G401.6 (cell line): ENCODE data around the gene G6PC3.
"Not testable (repeated sequence)": the region's sequence is repeated elsewhere in the genome, so short reads cannot be mapped to it uniquely, and the experiment has no call there.

Experiments
- FAIRE-seq: peaks from 2 replicates; lab custom pipeline; 2012; peaks lifted over from hg19 to GRCh38; lab: Jason Lieb, UNC

G6PC3 gene

GRCh38 chr17:44109312-44109630, 38.7 kb downstream of the G6PC3 start:
- no peak for FAIRE-seq

DNA sequence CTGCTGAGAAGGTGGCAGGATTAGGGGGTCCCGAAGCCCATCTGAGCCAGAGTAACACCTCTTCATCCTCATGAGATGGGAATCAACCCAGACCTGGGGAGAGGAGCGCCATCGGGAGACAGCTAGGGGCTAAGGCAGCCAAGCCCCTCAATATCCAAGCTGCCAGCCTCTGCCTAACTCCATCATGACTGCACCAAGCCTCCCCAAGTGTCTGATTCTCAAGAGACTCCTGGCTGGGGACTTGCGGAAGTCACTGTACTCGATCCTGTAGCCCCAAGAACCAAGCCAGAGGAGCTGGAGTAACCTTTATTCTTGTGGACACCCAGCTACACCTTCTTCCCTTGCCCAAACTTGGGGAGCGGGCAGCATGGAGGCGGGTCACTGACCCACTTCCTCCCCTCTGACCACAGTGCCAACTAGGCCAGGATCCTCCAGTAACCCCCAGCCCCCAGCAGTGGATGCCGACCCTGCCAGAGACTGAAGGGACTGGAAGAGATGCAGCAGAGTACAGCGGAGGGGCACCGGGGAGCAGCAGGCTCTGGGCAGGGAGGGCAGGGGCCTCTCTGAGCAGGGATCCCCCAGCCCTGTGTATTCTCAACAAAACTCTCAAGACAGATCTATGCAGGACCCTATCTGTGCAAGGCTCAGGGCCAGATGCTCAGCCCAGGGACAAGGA, 39.6 kb downstream of the G6PC3 start:
- no peak for FAIRE-seq

DNA sequence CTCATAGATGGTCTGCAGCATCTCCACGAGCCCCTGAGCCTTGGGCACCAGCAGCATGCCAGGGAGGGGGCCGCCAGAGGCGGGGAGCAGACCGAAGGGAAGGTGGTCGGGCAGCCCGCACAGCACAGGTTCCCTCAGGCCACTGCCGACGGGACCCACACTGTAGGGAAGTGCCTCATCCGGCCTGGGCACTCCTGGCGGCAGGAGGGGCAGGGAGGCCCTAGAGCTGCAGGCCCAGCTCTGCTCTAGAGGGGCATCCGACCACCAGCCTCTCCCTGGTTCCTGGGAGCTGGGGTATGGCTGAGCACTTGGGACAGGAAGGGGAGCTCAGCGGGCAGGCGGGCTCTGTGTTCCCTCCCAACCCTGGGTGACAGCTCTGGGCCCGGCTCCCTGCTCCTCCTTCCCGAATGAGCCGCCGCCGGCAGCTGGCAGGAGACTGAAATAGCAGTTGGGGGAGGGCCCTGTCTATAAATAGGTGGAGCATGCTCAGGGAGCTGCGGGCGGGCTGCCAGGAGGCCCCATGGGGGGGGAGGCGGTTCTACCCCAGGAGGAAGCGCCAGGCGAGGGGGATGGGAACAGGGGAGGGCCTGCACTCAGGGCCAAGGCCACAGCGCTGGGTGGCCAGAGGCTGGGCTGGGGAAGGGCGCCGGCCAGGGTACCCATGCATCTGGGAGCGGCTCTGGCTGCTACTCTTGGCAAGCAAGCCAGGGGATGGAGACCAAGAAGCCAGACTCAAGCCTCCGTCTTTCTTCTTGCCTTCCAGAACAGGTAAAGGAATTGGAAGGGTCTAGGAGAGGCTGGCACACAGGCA, 40.5 kb downstream of the G6PC3 start:
- no peak for FAIRE-seq

GRCh38 chr17:44111777-44112176, 41.2 kb downstream of the G6PC3 start:
- no peak for FAIRE-seq

DNA sequence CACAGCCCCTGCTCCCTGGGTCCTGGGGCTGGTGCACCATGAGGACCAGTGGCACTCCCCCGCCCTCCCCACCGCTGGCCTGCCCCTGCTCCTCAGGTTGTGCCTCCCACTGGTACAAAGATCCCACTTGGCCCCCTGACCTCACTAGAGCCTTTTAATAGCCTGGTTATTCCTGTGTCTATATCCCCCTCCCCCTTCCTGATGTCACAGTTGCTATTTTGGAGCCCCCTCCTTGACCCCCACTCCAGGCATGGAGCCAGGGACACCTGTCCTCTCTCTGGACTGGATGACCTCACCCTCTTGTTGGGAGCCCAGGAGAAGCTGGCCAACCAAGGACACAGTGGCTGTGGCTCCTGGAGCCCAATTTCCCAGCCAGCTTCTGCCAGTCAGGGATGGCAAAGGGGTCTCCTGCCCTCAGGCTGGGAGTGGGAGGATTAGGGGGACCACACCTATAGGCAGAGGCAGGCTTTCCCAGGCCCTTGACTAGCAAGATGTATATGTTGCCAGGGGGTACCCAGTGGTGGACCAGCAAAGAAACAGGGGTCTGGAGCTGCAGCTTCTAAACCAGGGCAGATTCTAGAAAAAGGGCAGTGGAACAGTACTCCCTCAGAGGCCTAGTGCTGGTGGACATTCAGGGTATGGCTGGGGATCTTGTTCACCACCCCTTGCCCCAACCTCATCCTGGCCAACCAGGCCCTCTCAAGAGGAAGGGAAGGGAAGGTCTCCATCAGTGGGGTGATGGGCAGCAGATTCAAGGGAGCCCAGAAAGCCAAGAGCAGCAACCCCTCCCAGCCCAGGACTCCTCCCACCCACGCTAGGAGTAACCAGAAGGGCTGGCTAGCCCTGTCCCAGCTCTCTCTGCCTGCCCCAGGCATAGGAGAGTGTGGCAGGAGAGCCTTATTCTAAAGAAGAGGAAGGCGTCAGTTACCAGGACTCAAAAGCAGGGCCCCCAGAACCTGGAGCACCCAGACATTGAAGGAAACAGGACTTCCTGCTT, 42.0 kb downstream of the G6PC3 start:
- FAIRE-seq, result no peak

DNA sequence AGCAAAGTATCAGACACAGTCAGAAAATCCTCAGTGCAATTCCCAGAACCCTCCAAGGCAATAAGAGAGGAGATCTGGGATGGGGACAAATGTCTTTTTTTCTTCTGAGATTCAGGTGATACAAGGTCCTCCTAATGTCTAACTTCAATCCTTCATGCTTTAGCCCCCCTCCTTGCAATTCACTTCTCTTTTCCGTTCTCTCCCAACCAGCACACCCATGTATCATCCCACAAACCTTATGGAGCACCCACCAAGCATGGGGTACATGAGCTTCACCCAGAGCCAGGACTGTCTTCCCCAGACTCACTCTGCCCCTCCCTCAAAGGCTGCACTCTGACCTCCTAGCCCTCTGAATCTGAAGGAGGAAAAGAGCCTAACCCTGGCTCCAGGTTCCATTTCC, 42.8 kb downstream of the G6PC3 start:
- no peak for FAIRE-seq

DNA sequence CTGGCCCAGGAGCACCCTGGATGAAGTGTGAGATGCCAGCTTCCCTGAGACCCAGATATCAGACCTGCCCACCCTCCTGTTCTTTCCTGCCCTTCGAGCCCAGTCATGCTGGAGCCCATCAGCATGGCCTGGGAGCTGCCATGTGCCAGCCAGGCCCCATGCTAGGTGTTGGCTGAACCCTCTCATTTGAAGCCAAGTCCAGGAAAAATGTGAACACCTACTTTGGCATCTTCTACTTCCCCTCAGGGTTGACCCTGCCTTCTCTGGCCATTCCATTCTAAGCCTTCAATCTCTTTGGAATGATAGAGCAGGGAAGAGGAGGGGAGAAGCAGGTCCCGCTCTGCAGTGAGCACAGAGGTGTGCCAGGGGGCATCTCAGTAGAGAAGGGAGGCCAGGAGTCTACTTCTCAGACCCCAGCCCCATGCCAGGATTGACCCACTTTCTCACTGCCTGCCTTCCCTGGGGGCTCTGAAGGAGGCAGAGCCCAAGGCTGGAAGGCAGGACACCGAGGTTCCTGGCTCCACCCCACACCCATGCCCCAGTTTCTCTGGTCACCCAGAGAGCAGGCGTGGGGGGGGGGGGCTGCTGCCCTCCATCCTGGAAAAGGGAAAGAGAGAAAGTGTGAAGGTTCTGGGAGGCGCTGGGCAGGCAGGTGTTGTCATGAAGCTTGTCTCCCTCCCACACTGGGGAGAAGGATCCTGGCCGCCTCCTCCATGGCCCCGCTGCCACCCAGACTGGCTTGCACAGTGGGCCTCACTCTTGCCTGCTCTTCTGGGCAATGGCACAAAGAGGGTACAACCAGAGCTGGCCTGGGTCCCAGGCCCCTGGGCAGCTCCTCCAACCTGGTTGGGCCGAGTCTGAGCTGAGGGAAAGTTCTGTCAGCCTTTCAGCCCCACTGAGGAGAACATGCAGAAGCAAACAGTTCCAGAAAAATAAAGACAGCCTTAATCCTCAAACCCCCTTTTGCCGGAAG, 43.6 kb downstream of the G6PC3 start:
- FAIRE-seq, result no peak

GRCh38 chr17:44115585-44116415, 45.3 kb downstream of the G6PC3 start:
- FAIRE-seq, result no peak

DNA sequence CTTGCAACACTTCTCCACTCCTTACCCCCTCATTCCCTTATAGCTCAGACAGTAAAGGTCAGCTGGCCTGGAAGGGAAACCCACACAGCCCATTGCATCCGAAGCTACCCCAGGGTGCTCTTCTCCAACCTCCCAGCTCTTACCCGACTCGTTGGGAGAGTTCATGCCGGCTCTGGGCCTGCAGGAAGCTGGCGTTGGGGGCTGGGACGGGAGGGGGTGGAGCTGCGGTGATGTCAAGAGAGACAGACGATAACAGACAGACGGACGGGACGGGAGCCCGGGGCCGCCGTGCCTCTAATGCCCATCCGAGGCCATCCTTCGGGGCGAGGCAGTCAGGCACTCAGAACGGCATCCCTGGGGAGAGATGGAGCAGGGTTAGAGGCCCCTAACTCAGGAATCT, 46.8 kb downstream of the G6PC3 start:
- FAIRE-seq, result no peak

DNA sequence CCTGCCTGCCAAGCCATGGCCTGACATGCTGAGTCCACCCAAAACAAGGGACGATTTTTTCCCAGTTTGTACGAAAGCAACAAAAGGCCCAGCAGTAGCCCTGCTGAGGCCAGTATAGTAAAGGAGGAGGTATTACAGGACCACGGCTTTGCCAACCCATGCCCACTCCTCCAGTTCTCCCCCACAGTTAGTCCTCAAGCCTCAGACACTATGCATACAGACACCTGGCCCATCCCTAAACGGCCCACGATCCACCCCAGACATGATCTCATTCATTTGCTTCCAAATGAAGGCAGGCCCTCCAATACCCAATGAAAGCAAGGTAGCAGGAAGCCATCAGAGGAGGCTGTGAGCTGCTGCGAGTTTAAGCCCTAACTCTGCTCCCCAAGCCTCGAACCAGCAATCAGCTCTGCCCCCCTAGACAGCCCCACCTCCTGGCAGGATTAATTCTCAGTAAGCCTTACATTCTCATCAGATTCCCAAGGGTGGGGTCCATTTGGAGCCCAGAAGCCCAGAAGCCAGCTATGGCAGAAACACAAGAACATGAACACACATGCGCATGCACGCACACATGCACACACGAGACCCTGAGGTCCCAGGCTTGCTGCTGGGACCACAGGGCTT, 48.0 kb downstream of the G6PC3 start:
- no peak for FAIRE-seq

- FAIRE-seq, result no peak
Measured at GRCh38 chr17:44119062-44119461, 48.5 kb downstream of the G6PC3 start.

DNA sequence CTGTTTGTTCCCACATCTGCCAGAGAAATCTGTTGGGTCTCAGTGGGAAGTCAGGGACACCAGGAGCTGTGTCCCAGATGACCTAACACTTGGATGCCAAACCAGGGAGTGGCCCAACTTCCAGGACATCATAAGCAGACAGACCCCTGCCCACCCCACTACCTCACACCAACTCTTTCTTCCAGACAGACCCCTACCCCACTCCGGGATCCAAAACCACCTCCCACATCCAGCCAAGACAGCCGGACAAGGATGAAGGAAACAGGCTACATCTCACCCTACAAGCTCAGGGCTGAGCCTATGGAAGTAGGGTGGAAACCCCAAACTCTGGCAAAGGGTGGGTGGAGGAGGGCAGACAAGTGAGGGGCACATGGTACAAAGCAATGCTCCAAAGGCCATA, 49.3 kb downstream of the G6PC3 start:
- no peak for FAIRE-seq

- not testable (repeated sequence) for FAIRE-seq
Measured at GRCh38 chr17:44120281-44120680, 49.7 kb downstream of the G6PC3 start.

DNA sequence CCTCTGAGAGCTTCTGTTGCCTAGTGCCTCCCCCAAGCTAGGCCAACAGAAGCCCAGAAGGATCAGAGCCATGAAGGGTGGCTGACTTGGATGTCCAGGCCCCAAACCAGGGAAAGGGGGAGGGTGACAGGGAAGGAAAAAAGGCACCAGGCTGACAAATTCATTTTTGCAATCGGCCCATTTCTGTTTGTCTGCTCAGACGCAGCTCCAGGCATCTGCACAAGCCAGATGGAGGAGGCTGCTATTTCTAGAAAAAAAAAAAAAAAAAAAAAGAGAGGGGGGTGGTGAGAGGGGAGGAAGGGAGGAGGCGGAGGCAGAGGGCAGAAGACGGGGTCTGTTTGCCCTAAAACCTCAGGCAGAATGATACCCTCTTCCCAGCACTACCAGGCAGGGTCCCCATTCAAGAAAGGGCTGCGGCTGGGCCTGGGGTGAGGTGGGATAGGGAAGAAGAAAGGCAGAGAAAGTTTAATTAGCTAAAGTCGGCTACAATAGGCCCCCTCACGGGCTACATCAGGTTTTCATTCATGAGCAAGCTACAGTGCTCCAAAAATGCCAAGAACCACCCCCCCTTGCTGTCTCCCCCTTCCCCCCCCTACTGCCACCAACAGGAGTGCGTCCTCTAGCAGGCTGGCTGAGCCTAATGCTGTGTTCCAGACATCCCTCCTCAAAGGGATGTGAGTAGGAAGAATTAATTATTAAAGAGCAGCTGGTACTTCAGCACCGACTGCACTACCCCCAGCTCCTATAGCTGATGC, 50.5 kb downstream of the G6PC3 start:
- FAIRE-seq, result no peak

- FAIRE-seq, result no peak
Measured at GRCh38 chr17:44121997-44122815, 51.7 kb downstream of the G6PC3 start.

- FAIRE-seq, result no peak
Measured at GRCh38 chr17:44122816-44123355, 52.4 kb downstream of the G6PC3 start.

DNA sequence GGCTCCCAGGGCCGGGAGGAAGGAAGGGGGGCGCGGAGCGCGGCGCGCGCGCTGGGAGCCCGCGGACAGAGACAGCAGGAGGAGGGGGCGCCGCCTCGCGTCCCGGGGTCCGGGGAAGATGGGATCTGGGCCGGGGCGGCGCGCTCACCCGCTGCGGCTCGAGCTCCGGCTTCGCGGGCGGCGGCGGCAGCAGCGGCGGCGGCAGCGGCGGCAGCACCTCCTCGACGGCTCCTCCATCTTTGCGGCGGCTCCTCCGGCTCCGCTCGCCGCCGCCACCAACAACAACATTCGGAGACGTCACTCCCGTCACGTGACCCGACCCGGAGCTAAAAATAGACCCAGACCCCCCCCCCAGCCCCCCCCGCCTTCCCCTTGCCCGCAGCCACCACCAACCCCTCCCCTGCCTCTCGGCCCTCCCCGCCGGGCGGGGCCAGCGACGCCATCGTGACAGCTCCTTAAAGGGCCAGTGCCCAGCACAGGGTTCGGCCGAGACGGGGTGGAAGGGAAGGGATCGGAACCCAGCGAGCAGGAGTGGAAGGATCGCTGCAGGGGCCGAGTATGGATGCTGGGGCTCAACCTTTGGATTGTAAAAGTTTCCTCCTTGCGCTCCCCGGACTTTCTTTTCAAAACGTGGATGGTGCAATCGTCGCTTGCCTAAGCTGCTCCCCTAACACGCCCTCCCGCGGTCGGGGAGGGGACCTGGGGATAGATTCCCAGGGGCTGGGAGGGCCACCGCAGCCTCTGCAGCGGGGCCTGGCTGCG, 53.0 kb downstream of the G6PC3 start, which contains the start of gene HDAC5:
HDAC5 (minus strand) TSS at position 286 of the 762 bp plus-strand sequence. CDS start 6,126 bp downstream, outside the sequence.
- no peak for FAIRE-seq
